SK-N-SH (cell line): ENCODE results near the gene POLR1C.

Source experiments
- MXI1 ChIP-seq: IDR thresholded peaks from 2 replicates; pipeline ENCODE4 v1.6.1; 2012; ENCODE audit warnings: mild to moderate bottlenecking, low read depth, low read length, improper control_type of control experiment
- RCOR1 ChIP-seq: fragments of 150-350 bp; IDR thresholded peaks from 2 replicates; pipeline ENCODE4 v1.6.1; 2017; ENCODE audit warnings: antibody characterized with exemption, low read length
- RFX5 ChIP-seq: IDR thresholded peaks from 2 replicates; pipeline ENCODE4 v1.6.1; 2012; ENCODE audit warnings: mild to moderate bottlenecking, improper control_type of control experiment, low read length
- YY1 ChIP-seq: IDR thresholded peaks from 2 replicates; pipeline ENCODE4 v1.4.0; 2012; ENCODE audit warnings: low read depth, mild to moderate bottlenecking
- TF ChIP-seq, protein P1 (sequence below): fragments of 200-600 bp; sonication (generic); IDR thresholded peaks from 2 replicates; pipeline ENCODE4 v1.6.1; 2017; ENCODE audit warnings: antibody characterized with exemption, mild to moderate bottlenecking, moderate library complexity
- TF ChIP-seq, protein P2 (sequence below): IDR thresholded peaks from 2 replicates; pipeline ENCODE4 v1.6.1; 2012; ENCODE audit warnings: mild to moderate bottlenecking, low read depth, low read length, moderate library complexity

DNA sequence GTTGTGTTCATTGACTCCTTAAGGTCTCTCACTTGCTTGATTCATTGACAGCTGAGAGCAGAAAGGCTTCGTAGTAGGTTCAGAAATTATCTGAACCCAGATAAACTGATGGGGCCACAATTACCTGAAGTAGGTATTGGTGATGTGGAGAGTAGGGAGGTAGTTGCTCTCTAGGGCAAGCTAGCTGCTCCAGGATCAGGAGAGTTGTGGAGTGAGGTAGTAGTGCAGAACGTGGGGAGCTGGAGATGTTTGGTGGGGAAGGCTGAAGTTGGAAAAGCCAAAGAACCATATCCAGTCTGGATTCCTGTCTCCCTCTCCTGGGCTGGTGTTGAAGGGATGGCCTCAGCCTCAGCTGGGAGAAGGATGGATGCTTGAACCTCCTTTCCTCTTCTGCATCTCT is 23.7 kb upstream of the POLR1C start:
- TF ChIP-seq, protein P1, sequence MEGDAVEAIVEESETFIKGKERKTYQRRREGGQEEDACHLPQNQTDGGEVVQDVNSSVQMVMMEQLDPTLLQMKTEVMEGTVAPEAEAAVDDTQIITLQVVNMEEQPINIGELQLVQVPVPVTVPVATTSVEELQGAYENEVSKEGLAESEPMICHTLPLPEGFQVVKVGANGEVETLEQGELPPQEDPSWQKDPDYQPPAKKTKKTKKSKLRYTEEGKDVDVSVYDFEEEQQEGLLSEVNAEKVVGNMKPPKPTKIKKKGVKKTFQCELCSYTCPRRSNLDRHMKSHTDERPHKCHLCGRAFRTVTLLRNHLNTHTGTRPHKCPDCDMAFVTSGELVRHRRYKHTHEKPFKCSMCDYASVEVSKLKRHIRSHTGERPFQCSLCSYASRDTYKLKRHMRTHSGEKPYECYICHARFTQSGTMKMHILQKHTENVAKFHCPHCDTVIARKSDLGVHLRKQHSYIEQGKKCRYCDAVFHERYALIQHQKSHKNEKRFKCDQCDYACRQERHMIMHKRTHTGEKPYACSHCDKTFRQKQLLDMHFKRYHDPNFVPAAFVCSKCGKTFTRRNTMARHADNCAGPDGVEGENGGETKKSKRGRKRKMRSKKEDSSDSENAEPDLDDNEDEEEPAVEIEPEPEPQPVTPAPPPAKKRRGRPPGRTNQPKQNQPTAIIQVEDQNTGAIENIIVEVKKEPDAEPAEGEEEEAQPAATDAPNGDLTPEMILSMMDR: no peak
- no peak for TF ChIP-seq RCOR1
- TF ChIP-seq, protein P2, sequence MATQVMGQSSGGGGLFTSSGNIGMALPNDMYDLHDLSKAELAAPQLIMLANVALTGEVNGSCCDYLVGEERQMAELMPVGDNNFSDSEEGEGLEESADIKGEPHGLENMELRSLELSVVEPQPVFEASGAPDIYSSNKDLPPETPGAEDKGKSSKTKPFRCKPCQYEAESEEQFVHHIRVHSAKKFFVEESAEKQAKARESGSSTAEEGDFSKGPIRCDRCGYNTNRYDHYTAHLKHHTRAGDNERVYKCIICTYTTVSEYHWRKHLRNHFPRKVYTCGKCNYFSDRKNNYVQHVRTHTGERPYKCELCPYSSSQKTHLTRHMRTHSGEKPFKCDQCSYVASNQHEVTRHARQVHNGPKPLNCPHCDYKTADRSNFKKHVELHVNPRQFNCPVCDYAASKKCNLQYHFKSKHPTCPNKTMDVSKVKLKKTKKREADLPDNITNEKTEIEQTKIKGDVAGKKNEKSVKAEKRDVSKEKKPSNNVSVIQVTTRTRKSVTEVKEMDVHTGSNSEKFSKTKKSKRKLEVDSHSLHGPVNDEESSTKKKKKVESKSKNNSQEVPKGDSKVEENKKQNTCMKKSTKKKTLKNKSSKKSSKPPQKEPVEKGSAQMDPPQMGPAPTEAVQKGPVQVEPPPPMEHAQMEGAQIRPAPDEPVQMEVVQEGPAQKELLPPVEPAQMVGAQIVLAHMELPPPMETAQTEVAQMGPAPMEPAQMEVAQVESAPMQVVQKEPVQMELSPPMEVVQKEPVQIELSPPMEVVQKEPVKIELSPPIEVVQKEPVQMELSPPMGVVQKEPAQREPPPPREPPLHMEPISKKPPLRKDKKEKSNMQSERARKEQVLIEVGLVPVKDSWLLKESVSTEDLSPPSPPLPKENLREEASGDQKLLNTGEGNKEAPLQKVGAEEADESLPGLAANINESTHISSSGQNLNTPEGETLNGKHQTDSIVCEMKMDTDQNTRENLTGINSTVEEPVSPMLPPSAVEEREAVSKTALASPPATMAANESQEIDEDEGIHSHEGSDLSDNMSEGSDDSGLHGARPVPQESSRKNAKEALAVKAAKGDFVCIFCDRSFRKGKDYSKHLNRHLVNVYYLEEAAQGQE: no peak
- TF ChIP-seq MXI1: no peak
- TF ChIP-seq YY1: no peak
- TF ChIP-seq RFX5: no peak
